ENCODE results near the gene THBS1. TPM values are rescaled to one million over a fixed set of nuclear protein-coding genes. Genes with fewer than 3 reads are reported as not detected.
A peak's percentile ranks its signal among the peaks of the same experiment; 100 is the strongest.

Gene THBS1
- total and polyA plus RNA-seq, 8 donors: 14.0 to 176 (median 56.4) TPM

DNA sequence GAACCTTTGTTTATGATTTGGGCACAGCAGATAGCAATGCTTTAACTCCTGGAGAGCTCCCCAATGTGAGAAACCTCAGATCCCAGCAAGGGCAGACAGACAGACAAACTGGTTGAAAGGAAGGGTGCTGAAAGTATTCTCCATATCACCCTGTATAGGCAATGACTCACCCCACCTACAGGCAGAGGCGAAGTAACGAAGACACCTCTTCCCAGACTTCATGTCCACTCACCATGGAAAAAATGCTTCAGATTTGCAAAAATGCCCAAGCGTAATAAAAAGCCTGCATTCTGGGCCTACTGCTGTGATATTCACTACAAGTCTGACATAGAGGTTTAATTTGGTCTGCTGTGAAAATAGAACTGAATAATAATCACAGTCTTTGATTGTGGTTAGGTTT is 50.5 kb downstream of the THBS1 start:
- Histone ChIP-seq H3K27ac (no peak overlapping the region), H3K36me3 (no peaks in the 10 kb centered on the region), H3K4me1 (peaks cover 0 to 6% (median 2%) of the 10 kb centered on the region in 3 donors), H3K4me3 (no peak overlapping the region), H3K27me3 (no peaks in the 10 kb centered on the region), H3K9me3 (no peaks in the 10 kb centered on the region)
- ATAC-seq: no peak
- intact Hi-C loops (cut with DNase I): no loop called here
- whole genome bisulfite sequencing, 2 donors: 92 to 95% methylated on average over 3 of the region's 3 CpGs
- DNase-seq: no peak
- TF ChIP-seq, protein P1, sequence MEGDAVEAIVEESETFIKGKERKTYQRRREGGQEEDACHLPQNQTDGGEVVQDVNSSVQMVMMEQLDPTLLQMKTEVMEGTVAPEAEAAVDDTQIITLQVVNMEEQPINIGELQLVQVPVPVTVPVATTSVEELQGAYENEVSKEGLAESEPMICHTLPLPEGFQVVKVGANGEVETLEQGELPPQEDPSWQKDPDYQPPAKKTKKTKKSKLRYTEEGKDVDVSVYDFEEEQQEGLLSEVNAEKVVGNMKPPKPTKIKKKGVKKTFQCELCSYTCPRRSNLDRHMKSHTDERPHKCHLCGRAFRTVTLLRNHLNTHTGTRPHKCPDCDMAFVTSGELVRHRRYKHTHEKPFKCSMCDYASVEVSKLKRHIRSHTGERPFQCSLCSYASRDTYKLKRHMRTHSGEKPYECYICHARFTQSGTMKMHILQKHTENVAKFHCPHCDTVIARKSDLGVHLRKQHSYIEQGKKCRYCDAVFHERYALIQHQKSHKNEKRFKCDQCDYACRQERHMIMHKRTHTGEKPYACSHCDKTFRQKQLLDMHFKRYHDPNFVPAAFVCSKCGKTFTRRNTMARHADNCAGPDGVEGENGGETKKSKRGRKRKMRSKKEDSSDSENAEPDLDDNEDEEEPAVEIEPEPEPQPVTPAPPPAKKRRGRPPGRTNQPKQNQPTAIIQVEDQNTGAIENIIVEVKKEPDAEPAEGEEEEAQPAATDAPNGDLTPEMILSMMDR (IDR thresholded peaks at IDR 0.05): no peak
- FAIRE-seq: no peak

DNA sequence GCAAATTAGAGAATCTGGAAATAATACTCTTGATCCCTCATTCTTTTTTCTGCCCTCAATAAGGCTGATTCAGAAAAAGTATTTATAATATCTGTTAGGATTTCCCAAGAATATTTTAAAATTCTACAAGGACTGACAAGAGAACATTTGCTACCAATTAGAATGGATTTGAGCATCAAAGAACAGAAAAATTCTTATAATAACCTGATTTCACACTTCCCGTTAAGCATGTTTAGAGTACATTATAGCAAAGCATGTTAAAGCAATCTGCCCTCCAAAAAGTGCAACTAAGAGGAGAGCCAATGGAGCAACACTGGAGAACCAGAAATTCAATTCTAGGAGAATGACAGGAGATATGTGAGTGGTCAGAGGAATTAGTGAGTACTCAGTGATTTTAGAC is 57.2 kb downstream of the THBS1 start:
- H3K27ac ChIP-seq: no peak overlapping the region
- ATAC-seq (no peak), FAIRE-seq (no peak), DNase-seq (no peak)
- H3K9me3 ChIP-seq: no peaks in the 10 kb centered on the region
- TF ChIP-seq, protein P1 (IDR thresholded peaks at IDR 0.05): no peak
- WGBS, 2 donors: 95 to 96% methylated on average over 1 of the region's 1 CpG
- H3K36me3 ChIP-seq: no peaks in the 10 kb centered on the region
- no peaks in the 10 kb centered on the region for H3K27me3 ChIP-seq
- no peaks in the 10 kb centered on the region for H3K4me1 ChIP-seq
- intact Hi-C loops (cut with DNase I): no loop called here
- no peak overlapping the region for H3K4me3 ChIP-seq

DNA sequence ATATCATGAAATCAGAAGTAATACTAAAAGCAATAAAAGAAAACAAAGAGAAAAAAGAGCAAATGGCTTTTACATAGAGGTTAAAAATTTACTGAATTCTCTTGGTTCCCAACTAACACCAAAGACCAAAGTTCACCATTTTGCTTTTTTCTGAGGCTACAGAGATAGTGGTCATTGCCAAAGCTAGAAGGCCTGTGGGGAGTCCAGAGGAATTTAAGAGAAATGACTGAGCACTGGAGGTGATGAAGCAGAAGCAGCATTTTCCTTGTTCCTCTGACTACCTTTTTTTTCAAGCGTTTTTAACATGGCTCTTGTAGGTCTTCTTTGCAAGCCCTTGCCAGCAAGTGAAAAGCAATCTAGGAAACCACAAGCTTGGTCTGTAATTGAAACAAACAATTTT is 58.2 kb downstream of the THBS1 start:
- Histone ChIP-seq H3K36me3 (no peaks in the 10 kb centered on the region), H3K9me3 (no peaks in the 10 kb centered on the region), H3K27me3 (no peaks in the 10 kb centered on the region), H3K4me1 (no peaks in the 10 kb centered on the region), H3K4me3 (no peak overlapping the region), H3K27ac (no peak overlapping the region)
- intact Hi-C loops (cut with DNase I): no loop called here
- ATAC-seq (no peak), DNase-seq (no peak), FAIRE-seq (no peak)
- WGBS, 2 donors: 69 to 91% methylated on average over 1 of the region's 1 CpG
- TF ChIP-seq, protein P1 (IDR thresholded peaks at IDR 0.05): no peak

DNA sequence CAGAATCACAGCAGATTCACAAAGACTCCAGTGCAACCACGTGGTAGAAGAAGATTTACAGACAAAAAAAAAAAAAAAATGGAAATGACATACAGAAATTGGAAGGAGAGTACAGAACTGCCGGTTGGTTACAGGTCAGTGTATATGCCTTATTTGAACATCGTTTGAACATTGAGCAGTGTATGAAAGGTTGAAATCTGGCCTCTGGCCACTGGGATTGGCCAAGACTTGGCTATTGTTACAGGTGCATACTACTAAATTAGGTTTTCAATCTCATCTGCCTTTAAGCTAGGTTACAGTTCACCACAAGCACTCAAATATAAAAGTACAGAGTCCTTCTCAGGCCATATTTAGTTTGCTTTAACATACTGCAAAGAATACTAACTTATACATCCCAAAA is 59.8 kb downstream of the THBS1 start:
- intact Hi-C loops (cut with DNase I): no loop called here
- H3K27me3 ChIP-seq: no peaks in the 10 kb centered on the region
- H3K4me3 ChIP-seq: no peak overlapping the region
- TF ChIP-seq, protein P1 (IDR thresholded peaks at IDR 0.05): no peak
- no peaks in the 10 kb centered on the region for H3K9me3 ChIP-seq
- ATAC-seq (no peak), DNase-seq (no peak), FAIRE-seq (no peak)
- H3K4me1 ChIP-seq: no peaks in the 10 kb centered on the region
- WGBS, 2 donors: 63 to 75% methylated on average over 3 of the region's 3 CpGs
- no peaks in the 10 kb centered on the region for H3K36me3 ChIP-seq
- H3K27ac ChIP-seq: no peak overlapping the region

DNA sequence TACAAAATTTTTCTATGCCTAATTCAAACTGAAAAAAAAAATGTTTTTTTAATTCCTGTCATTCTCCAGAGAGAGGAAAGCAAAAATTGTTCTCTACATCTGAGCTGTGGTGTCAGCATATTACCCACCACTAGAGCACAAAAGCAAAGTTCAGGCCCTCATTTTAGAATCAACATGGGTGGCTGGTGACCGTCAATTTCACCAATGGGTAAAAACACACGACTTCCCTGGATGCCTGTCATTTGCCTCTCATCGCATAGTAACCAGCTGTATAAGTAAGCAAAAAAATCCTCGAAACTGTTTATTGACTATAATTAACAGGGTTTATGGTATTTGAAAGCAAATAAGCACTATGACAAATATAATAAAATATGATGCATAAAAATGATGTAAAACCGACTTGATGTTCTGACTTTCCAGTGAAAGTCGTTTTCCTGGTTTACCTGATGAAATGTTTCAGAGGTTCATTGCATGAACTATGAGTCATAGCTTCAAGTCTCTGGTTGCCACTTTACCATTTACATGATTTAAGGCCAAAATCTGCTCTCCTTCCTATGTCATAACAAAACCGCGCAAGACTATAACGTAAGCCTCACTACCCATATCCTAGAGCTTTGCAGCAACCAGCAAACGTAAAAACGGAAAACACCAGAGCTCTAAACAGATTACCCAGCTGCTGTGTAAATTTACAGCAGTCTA is 60.5 kb downstream of the THBS1 start:
- no peak overlapping the region for H3K4me3 ChIP-seq
- ATAC-seq (no peak), FAIRE-seq (peak; percentile 79), DNase-seq (no peak)
- intact Hi-C loops (cut with DNase I): no loop called here
- 80 to 88% methylated on average over 11 of the region's 11 CpGs for WGBS, 2 donors
- H3K27me3 ChIP-seq: no peaks in the 10 kb centered on the region
- H3K4me1 ChIP-seq: no peaks in the 10 kb centered on the region
- TF ChIP-seq, protein P1 (IDR thresholded peaks at IDR 0.05): no peak
- H3K36me3 ChIP-seq: no peaks in the 10 kb centered on the region
- no peak overlapping the region for H3K27ac ChIP-seq
- no peaks in the 10 kb centered on the region for H3K9me3 ChIP-seq
